HG02870 (cell line): ENCODE data around the gene PLAGL2.
"Not testable (repeated sequence)": the region's sequence is repeated elsewhere in the genome, so short reads cannot be mapped to it uniquely, and the experiment has no call there.

Experiments
- ATAC-seq: cut with Tn5 transposase; IDR thresholded peaks from one replicate; pipeline ENCODE4 v1.9.1; 2021; ENCODE audit warnings: mild to moderate bottlenecking, moderate library complexity; ENCODE audit not compliant: unreplicated experiment

Gene PLAGL2

GRCh38 chr20:32207626-32208498 is at the start of gene PLAGL2, which contains the start of gene POFUT1:
Gene PLAGL2 (minus strand): TSS chr20:32207743. CDS start chr20:32202178, 5,565 bp downstream.
Gene POFUT1 (plus strand): TSS chr20:32207880. CDS start chr20:32207942, 62 bp downstream.
- ATAC-seq: peak; percentile 83

DNA sequence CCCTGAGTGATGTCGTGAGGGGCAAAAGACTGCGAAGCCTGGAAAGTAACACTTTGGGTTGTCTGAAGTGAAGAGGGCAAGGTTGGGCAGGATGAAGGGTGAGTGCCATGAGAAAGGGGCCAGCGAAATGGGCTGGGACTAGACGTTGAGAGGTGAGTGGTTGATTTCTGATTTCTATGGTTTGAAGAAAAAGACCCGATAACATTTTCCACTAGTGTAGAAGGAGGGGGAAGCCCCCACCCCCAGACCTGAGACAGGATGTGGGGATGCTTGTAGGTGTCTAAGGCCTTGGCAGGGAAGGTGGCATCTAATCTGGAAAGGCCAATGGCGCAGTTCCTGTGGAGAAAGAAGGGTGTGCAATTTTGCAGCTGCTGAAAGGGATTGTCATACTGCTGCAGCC is 44.6 kb upstream of the PLAGL2 start:
- no peak for ATAC-seq

DNA sequence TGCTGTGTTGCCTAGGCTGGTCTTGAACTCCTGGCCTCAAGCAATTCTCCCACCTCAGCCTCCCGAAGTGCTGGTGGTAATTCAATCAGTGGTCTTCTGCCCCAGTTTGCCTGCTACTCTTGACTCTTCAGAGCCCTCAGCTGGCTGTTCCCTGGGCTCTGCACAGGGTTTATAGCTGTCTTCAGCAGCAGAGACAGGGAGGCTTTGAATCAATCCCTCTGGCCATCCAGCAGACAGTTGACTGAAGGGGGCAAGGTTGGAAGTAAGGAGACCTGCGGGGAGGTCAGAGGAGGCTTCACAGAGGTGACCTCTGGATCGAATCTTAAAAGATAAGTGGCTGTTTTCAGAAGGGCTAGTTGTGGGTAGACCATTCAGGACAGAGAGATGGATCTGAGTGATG is 43.9 kb upstream of the PLAGL2 start:
- ATAC-seq: no peak

GRCh38 chr20:32249030-32249738 is 41.6 kb upstream of the PLAGL2 start:
- no peak for ATAC-seq

- ATAC-seq: no peak
Observed at GRCh38 chr20:32248043-32248442, 40.5 kb upstream of the PLAGL2 start.

- not testable (repeated sequence) for ATAC-seq
Observed at GRCh38 chr20:32246208-32246607, 38.7 kb upstream of the PLAGL2 start.

- no peak for ATAC-seq
Observed at GRCh38 chr20:32244959-32245358, 37.4 kb upstream of the PLAGL2 start.

GRCh38 chr20:32244150-32244823 is 36.7 kb upstream of the PLAGL2 start:
- ATAC-seq: no peak

- ATAC-seq: no peak
Observed at GRCh38 chr20:32241807-32242206, 34.3 kb upstream of the PLAGL2 start.

DNA sequence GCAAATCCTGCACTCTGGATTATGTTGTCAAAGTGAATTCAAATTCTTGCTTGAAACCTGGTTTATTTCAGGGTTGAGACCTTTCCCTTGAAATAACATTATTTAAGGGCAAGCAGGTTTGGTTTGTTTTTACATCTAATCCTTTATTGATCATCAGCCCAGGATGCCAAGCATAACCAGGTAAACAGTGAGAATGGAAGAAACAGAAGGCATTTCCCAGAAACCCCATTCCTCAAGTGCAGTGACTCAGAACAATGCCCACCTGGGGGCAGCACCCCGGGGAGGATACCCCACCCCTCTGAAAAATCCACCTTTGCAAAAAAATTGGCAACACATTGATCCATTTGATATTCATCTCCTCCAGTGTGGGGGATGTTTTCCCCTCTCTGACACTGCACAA is 32.7 kb upstream of the PLAGL2 start:
- no peak for ATAC-seq

DNA sequence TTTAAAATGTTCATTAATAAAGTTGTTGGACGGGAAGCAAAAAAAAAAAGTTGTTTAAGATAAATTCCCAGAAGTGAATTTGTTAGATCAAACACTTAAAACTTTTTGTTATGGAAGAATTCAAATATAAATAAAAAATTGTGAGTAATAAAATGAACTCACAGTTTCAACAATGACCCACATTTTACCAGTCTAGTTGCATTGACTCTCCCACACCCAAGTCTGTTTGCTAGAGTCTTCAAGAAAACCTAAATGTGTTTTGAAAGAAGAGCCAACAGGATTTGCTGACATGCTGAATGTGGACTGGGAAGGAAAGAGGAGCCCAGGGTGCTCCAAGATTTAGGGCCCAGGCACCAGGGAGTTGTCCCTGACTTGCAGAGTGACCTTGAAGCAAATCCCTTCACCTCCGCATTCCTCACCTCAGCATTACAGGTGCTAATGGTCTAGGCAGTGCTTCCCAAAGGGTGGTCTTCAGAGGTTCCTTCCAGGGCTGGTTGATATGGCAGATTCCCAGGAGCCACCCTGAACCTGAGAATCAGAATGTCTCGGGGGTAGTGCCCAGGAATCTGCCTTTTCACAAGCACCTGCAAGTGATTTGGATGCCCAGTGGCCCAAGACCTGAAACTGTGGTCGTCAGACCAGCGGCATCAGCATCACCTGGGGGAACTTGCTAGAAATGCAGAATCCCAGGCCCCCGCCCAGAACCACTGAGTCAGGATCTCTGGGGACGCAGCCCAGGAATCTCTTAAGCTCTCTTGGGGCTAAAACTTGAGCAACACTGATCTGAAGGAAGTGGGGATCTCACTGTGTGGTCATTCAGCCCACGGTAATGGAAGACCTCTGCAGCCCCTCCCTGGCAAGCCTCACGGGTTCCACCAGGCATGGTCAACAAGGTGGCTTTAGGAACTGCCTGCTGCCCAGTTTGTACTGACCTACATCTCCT is 31.2 kb upstream of the PLAGL2 start:
- no peak for ATAC-seq

DNA sequence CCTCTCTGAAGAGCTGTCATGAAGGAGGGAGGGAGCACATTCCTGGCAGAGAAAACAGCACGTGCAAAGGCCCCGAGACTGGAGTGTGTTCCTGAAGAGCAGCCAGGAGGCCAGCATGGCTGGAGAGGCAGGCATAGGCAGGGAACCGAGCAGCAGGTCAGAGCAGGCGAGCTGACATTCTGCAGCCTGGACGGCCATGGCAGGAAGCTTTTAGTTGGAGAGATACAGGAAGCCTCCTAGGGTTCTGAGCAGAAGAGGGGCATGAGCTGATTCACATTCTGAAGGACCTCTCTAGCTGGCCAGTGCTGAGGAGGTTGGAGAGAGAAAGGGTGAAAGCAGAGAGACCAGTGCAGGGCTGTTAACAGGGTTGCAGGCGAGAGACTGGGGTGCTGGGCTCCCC is 29.9 kb upstream of the PLAGL2 start:
- ATAC-seq: no peak

DNA sequence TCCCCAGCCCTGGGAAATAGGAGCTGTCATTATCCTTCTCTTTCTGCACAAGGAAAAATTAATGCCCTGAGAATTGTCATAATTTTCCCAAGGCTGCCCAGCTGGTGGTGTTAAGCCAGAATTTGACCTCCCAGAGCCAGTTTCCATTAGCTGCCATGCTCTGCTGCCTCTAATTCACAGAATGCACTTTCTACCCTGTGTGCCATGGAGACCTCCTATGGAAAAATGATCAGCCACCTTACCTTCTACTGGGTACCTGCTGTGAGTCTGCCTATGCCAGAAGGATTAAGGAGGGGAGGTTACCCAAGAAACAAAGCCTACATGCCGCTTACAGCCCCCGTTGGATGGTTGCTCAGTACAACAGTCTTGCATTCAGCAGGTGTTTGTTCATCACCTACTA is 29.3 kb upstream of the PLAGL2 start:
- no peak for ATAC-seq

DNA sequence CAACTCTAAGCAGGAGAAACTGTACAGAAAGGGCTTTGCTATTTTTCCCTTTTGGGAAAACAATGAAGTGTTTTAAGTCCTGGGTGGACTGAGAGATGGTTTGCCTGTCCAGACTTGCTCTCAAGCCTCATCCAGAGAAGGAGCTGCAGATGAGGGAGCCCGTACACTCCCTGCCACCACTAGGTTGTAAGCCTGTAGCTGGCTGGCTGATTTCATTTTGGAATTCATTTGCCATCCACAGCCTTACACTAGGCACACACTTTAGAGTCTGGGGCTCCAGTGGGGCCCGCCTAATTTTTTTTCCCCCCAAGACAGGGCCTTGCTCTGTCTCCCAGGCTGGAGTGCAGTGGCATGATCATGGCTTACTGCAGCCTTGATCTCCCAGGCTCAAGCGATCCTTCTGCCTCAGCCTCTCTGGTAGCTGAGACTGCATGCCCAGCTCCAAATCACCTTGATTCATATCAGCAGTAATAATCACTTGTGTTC is 28.5 kb upstream of the PLAGL2 start:
- ATAC-seq: no peak

DNA sequence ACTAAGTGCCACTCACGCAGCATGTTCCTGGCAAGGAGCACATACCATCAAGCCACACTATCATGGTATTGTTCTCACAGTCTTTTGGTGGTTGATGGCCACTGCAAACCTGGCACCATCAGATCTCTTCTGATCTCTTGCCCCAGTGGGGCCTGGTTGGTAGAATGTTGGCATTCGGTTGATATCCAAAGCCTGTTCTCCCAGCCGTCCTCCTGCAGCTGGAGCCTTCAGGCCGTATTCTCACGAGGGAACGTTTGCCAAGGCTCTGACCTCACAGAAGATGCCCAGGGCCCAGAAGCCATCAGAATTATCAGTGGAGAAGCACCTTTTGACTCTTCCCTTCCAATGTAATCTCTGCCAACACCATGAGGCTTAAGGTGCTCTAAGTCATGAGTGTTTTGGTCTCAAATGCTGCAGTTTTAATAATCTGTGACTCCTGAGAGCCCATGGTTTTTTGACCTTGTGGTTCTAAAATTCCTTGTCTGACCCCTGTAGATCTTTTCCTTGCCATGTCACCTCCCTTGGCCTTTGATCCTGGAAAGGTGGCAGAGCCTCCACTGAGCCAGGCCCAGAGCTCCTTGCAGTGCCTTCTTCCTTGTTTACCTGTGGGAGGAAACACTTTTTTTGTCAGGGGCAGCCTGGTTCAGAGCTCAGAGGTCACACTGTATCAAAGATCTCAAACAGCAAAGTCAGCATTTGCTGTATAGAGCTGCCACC is 27.9 kb upstream of the PLAGL2 start:
- no peak for ATAC-seq

GRCh38 chr20:32234135-32234808 is 26.7 kb upstream of the PLAGL2 start:
- no peak for ATAC-seq

DNA sequence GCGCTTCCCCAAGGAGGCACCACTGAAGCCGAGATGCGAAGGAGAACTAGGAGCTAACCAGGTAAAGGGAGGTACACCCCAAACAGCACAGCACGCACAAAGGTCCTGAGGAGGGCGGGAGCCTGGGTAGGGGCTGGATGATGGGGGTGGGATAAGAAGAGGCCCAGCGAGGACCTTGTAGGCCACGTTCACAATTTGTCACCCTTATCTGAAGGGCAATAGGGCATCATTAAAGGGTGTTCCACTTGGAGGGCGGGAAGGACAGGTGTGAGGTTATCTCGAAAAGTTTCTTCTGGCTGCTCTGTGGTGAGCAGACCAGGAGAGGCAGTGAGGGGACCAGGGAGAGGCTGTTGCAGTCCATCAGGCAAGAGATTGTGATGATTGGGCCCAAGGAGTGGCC is 25.7 kb upstream of the PLAGL2 start:
- ATAC-seq: no peak

DNA sequence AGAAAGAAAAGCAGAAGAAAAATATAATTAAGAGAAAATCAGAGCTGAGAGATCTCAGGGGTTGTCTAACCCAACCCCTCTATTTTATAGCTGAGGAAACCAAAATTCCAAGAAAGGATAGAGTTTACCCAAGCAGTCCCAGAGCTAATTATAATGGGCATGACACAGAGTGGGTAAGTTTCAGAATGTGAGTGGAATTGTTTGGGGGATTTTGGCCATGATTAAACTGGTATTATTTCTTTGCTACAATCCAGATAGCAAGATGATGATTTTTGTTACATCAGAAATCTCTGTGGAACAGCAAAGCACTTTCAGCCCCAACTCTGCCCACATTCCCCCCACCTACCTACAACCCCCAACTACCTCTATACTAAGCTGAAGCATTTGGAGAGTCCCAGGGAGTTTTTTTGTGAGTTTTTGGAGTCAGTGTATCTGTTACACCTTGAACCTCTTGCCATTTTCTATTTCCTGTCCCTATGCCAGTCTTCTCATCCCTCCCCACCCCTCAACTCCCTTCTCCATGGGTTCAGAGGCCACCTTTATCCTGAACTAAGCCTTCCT is 24.9 kb upstream of the PLAGL2 start:
- no peak for ATAC-seq

DNA sequence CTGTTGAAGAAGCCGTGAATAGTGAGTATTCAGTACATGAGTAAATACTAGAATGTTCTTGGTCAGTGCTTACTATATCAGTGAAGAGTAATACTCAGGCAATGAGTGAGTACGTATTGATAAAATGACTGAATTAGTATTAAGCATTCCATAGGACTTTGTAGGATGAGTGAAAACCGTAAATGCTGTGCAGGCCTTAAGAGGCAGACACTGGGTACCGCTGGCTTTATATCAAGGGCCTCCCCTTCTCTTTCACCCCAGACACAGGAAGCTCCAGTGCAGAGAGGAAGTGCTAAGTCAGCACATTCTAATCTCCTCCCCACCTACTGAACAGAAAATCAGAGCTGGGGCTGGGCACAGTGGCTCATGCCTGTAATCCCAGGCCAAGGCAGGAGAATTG is 24.3 kb upstream of the PLAGL2 start:
- no peak for ATAC-seq
